Stomach (tissue), 9 donors: ENCODE data around the gene LYL1. TPM values are rescaled to one million over a fixed set of nuclear protein-coding genes. Genes with fewer than 3 reads are reported as not detected.

Experiments
- DNase-seq, 2 donors: peaks; one replicate each; pipeline versions ENCODE4 v3.0.0 to v3.0.0-alpha.2; 2013 to 2019
- H3K27ac ChIP-seq, 5 donors: fragments of 200-600 bp in 4 of 5; sonication (generic) in 4 of 5; one replicate each; pipeline ENCODE4 v1.5.1; 2013 to 2019; ENCODE audit warnings: mild to moderate bottlenecking in 1 of 5, moderate library complexity in 1 of 5
- H3K27me3 ChIP-seq, 3 donors: fragments of 200-600 bp; sonication (generic); one replicate each; pipeline ENCODE4 v1.5.1; 2017 to 2019; ENCODE audit warnings: mixed run types in 1 of 3
- H3K36me3 ChIP-seq, 4 donors: fragments of 200-600 bp; sonication (generic); 1 replicate in 3 of 4; 2 replicates in 1 of 4; pipeline ENCODE4 v1.5.1; 2016 to 2019
- H3K4me1 ChIP-seq, 4 donors: fragments of 200-600 bp; sonication (generic); one replicate each; pipeline ENCODE4 v1.5.1; 2016 to 2019
- H3K4me3 ChIP-seq, 4 donors: fragments of 200-600 bp; sonication (generic) in 3 of 4; one replicate each; pipeline ENCODE4 v1.5.1; 2016 to 2019; ENCODE audit warnings: mild to moderate bottlenecking in 1 of 4
- H3K9me3 ChIP-seq, 4 donors: fragments of 200-600 bp; sonication (generic); one replicate each; pipeline ENCODE4 v1.5.1; 2016 to 2019
- EP300 ChIP-seq: sonication (generic); formaldehyde crosslinking; IDR thresholded peaks from one replicate; pipeline ENCODE4 v1.6.1; 2017; ENCODE audit warnings: antibody characterized with exemption
- POLR2A ChIP-seq, 4 donors: fragments of 450-650 bp; IDR thresholded peaks; one replicate each; pipeline ENCODE4 v1.6.1; 2016; ENCODE audit warnings: antibody characterized with exemption in 4 of 4, control low read depth in 2 of 4, mild to moderate bottlenecking in 1 of 4, moderate library complexity in 1 of 4
- POLR2AphosphoS5 ChIP-seq, 3 donors: sonication (generic); formaldehyde crosslinking; IDR thresholded peaks; one replicate each; pipeline ENCODE4 v1.6.1; 2016; ENCODE audit warnings: antibody characterized with exemption in 3 of 3
- WGBS, 5 donors: extraction: QIAGEN DNeasy Blood & Tissue Kit in 3 of 5; methylation state at CpG; one replicate each; pipeline versions ENCODE4 v1.1.5 to v1.1.7; 2013 to 2018; 5-methylcytosine and 5-hydroxymethylcytosine counted together
- intact Hi-C: fragments of 100-400 bp; cut with DNase I; formaldehyde crosslinking; loops from one replicate; pipeline ENCODE4 v1.15.1; 2023; ENCODE audit warnings: low total_unique reads
- polyA plus RNA-seq, 3 donors: library from polyadenylated mRNA; stranded (reverse); fragments of 200-250 nt; gene quantifications; one replicate each; pipeline ENCODE4 v1.2.3, GENCODE V29; 2013
- total RNA-seq, 5 donors: library from RNA; depleted of rRNA; stranded (reverse); fragments of >200 nt; gene quantifications; one replicate each; pipeline versions ENCODE4 v1.1.0 to v1.2.3, GENCODE V29; 2014 to 2016
- TF ChIP-seq, protein P1 (sequence below), 7 experiments: fragments of 450-650 bp in 4 of 7; fragments of 200-600 bp in 3 of 7; sonication (generic) in 3 of 7; IDR thresholded peaks; one replicate each; pipeline ENCODE4 v1.5.1; 2016 to 2019; ENCODE audit warnings: antibody characterized with exemption in 7 of 7, control low read depth in 2 of 7, mild to moderate bottlenecking in 1 of 7
- donor health status: healthy with polysubstance abuse.
- donor health status: Bipolar disorder and iron deficiency.
- donor health status: healthy.

The LYL1 gene
- total and polyA plus RNA-seq, 8 donors = 1.3 to 19.3 (median 5.0) TPM; not detected in 1

DNA sequence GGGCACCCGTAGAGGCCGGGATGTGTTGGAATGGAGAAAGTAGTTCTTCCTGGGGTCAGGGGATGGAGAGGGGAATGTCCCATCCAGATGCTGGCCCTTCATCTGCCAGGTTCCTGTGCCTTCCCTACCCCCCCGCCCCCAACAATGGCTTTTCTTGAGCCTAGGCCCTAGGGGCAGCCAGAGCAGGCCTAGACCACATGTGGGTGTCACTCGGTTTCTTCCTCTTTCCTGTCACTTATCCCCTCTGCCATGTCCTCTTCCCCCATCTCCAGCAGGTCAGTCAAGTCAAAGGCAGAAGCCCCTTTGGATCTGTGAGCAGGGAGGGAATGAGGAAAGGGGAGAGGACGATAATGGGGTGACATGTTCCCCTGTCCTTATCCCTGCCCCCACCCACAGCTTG is 36.4 kb downstream of the LYL1 start:
- peaks cover 66 to 100% (median 82%) of the 10 kb centered on the region in 4 donors for H3K4me1 ChIP-seq
- no peak overlapping the region for H3K4me3 ChIP-seq
- H3K36me3 ChIP-seq = no peaks in the 10 kb centered on the region
- H3K27ac ChIP-seq = peak overlapping the region in 4 of 5 donors; percentile 15 to 95 (median 32)
- 68 to 86% (median 73%) methylated on average over 5 of the region's 5 CpGs for WGBS, 5 donors
- H3K9me3 ChIP-seq = no peaks in the 10 kb centered on the region
- no peaks in the 10 kb centered on the region for H3K27me3 ChIP-seq
- DNase-seq = no peak
- intact Hi-C loops = no loop called here
- TF ChIP-seq, protein P1, sequence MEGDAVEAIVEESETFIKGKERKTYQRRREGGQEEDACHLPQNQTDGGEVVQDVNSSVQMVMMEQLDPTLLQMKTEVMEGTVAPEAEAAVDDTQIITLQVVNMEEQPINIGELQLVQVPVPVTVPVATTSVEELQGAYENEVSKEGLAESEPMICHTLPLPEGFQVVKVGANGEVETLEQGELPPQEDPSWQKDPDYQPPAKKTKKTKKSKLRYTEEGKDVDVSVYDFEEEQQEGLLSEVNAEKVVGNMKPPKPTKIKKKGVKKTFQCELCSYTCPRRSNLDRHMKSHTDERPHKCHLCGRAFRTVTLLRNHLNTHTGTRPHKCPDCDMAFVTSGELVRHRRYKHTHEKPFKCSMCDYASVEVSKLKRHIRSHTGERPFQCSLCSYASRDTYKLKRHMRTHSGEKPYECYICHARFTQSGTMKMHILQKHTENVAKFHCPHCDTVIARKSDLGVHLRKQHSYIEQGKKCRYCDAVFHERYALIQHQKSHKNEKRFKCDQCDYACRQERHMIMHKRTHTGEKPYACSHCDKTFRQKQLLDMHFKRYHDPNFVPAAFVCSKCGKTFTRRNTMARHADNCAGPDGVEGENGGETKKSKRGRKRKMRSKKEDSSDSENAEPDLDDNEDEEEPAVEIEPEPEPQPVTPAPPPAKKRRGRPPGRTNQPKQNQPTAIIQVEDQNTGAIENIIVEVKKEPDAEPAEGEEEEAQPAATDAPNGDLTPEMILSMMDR (IDR thresholded peaks at IDR 0.05) = no peak
- TF ChIP-seq POLR2AphosphoS5 (IDR thresholded peaks at IDR 0.05) = no peak
- no peak for TF ChIP-seq POLR2A (IDR thresholded peaks at IDR 0.05)
- TF ChIP-seq EP300 = no peak

DNA sequence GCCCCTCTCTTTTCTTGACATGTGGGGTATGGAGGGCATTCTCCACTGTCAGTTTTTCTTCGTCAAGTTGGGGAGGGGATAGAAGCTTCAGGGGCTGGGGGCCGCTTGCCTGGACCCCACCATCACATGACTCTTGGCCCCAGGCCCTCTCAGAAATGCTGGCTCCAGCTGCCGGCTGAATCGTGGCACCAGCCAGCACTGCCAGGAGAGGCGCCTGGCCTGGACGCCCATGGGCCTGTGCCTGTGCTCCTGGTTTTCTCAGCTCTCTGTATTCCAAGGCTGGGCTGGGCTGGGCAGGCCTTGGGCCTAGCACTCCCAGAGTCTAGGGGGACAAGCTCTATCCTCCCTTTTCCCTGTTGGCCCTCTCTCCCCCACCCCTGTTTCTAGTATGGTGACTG is 38.6 kb downstream of the LYL1 start:
- WGBS, 5 donors = 41 to 56% (median 48%) methylated on average over 6 of the region's 6 CpGs
- intact Hi-C loops = loop anchor here (5.0 kb wide), 1 partner anchor 82 kb away; no protein-coding TSS in a partner anchor
- DNase-seq = no peak
- Histone ChIP-seq H3K27me3 (no peaks in the 10 kb centered on the region), H3K36me3 (no peaks in the 10 kb centered on the region), H3K4me1 (peaks cover 68 to 100% (median 85%) of the 10 kb centered on the region in 4 donors), H3K9me3 (no peaks in the 10 kb centered on the region), H3K27ac (peak overlapping the region in 4 of 5 donors; percentile 11 to 95 (median 45)), H3K4me3 (no peak overlapping the region)
- TF ChIP-seq, protein P1 (IDR thresholded peaks at IDR 0.05) = no peak
- TF ChIP-seq POLR2AphosphoS5 (IDR thresholded peaks at IDR 0.05) = no peak
- TF ChIP-seq POLR2A (IDR thresholded peaks at IDR 0.05) = no peak
- TF ChIP-seq EP300 = no peak

DNA sequence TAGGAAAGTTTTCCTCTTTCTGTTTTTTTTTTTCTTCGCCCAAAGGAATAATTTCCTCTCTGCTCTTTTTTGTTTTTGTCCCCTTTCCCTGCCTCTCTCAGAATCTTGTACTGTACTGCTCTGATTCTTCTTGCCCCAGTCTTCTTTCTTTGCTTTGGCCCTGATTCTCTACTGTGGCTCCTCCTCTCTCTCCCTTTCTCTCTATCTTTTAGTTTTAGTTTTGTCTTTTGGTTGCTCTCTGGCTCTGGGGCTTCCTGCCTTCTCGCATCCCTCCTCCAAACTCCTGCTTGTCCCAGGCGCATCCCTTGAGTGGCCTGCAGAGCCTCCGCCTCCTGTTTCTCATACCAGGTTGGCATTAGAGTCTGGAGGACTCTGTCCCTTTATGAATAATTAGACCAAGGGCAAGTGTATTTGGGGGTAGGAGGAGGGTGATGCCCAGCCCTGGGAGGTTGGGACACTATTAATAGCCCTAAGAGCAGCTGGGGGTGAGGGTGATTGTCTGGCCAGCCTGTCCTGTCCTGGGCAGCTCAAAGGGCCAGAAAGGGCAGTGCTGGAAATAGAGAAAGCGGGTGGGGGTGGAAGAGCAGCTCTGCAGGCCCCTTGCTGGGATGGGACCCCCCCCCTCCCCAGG is 39.1 kb downstream of the LYL1 start:
- no peak for DNase-seq
- peak overlapping the region in 4 of 5 donors; percentile 11 to 95 (median 45) for H3K27ac ChIP-seq

DNA sequence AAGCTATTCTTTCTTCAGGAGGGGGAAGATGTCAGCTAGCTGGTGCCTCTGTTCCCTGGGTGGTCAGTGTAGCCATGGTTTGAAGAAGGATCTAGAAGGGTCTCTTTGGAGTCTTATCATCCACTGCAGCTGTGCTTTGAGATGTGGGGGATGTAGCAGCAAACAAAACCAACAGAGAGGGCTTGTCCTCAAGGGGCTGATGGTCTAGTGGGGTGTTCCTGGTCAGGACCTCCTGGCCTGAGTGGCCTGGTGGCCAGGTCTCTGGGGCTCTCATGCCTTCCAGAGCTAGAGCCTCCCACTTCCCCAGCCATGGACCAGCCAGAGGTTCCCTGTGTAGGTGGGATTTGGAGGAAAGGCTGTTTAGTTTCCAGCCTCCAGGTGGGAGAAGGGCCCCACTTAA is 40.3 kb downstream of the LYL1 start:
- Histone ChIP-seq H3K27ac (peak overlapping the region in 2 of 5 donors; percentile 49 to 95), H3K9me3 (no peaks in the 10 kb centered on the region), H3K4me3 (no peak overlapping the region), H3K27me3 (no peaks in the 10 kb centered on the region), H3K36me3 (no peaks in the 10 kb centered on the region), H3K4me1 (peaks cover 68 to 100% (median 85%) of the 10 kb centered on the region in 4 donors)
- intact Hi-C loops = loop anchor here (5.0 kb wide), 1 partner anchor 80 kb away; no protein-coding TSS in a partner anchor
- TF ChIP-seq, protein P1 (IDR thresholded peaks at IDR 0.05) = no peak
- TF ChIP-seq EP300 (no peak), POLR2AphosphoS5 (IDR thresholded peaks at IDR 0.05) (no peak), POLR2A (IDR thresholded peaks at IDR 0.05) (no peak)
- DNase-seq = no peak

More for the DNA sequence above, 39.1 kb downstream of the LYL1 start:
- Histone ChIP-seq H3K27me3 (no peaks in the 10 kb centered on the region), H3K4me3 (no peak overlapping the region), H3K36me3 (no peaks in the 10 kb centered on the region), H3K4me1 (peaks cover 68 to 100% (median 85%) of the 10 kb centered on the region in 4 donors), H3K9me3 (no peaks in the 10 kb centered on the region)
- intact Hi-C loops = loop anchor here (5.0 kb wide), 1 partner anchor 81 kb away; no protein-coding TSS in a partner anchor
- TF ChIP-seq POLR2AphosphoS5 (IDR thresholded peaks at IDR 0.05) = no peak
- no peak for TF ChIP-seq EP300
- TF ChIP-seq, protein P1 (IDR thresholded peaks at IDR 0.05) = no peak
- no peak for TF ChIP-seq POLR2A (IDR thresholded peaks at IDR 0.05)
- WGBS, 5 donors = 67 to 81% (median 74%) methylated on average over 5 of the region's 5 CpGs
